Stimulated activated naive CD8-positive, alpha-beta T cell treated with anti-CD3 and anti-CD28 coated beads, Interleukin-15, Interleukin-2, amounts not matched to agents 100 ng/mL and 50 ng/mL, for 24 hours (primary cell): ENCODE results near the gene TUNAR.

Experiments used
- H3K27ac Mint-ChIP-seq: one replicate; pipeline ENCODE4 v1.8.0; 2021; ENCODE audit warnings: mild to moderate bottlenecking, mixed read lengths
- H3K27me3 Mint-ChIP-seq: one replicate; pipeline ENCODE4 v1.8.0; 2021; ENCODE audit warnings: mixed read lengths
- H3K36me3 Mint-ChIP-seq: one replicate; pipeline ENCODE4 v1.8.0; 2021; ENCODE audit warnings: low read depth, mixed read lengths
- H3K4me1 Mint-ChIP-seq: one replicate; pipeline ENCODE4 v1.8.0; 2021; ENCODE audit warnings: low read depth, mixed read lengths
- H3K4me3 Mint-ChIP-seq: one replicate; pipeline ENCODE4 v1.8.0; 2021; ENCODE audit warnings: mild to moderate bottlenecking, mixed read lengths
- H3K9me3 Mint-ChIP-seq: one replicate; pipeline ENCODE4 v1.8.0; 2021; ENCODE audit warnings: mixed read lengths

The TUNAR gene

GRCh38 chr14:95887351-95887750, 10.7 kb downstream of the TUNAR start:
- no peak overlapping the region for H3K4me3 Mint-ChIP-seq
- H3K27me3 Mint-ChIP-seq = peaks cover 13% of the 10 kb centered on the region
- no peaks in the 10 kb centered on the region for H3K36me3 Mint-ChIP-seq
- no peaks in the 10 kb centered on the region for H3K9me3 Mint-ChIP-seq
- no peak overlapping the region for H3K27ac Mint-ChIP-seq
- no peaks in the 10 kb centered on the region for H3K4me1 Mint-ChIP-seq

DNA sequence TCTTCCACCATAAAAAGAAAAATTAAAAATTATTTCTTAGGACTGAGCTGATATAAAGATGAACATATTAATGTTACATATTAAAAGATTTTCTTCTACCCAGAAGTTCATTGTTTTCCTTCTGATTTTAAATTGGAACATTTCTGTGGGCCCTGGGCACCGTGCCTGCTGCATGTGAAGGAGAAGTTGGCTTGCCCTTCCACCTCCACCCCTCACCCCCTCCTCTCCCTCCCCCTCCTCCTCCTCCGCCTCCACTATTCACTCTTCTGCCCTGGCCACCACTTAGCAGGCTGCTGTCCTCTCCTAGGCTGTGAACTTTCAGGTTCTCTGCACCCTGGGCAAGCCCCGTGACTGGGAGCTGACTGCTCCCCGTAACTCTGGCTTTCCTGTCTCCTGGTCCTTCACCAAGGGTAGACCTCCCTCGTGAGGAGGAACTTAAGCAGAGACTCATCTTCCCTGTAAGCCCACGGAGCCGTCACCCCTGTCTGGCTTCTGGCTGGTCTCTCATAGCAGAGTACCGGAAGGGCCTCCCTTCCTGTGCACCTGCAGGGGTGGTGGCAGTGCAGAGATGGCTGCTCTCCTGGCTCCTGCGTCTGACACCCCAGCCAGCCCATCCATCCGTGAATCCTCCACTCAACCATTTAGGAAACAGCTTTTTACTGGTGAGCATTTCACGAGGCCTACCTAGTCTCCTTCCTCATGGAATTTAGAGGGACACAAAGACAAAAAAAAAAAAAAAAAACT, 12.8 kb downstream of the TUNAR start:
- Mint-ChIP-seq H3K4me3 (no peak overlapping the region), H3K9me3 (no peaks in the 10 kb centered on the region), H3K4me1 (no peaks in the 10 kb centered on the region), H3K36me3 (no peaks in the 10 kb centered on the region), H3K27me3 (peaks cover 8% of the 10 kb centered on the region), H3K27ac (no peak overlapping the region)

GRCh38 chr14:95891742-95892141, 15.1 kb downstream of the TUNAR start:
- H3K4me1 Mint-ChIP-seq = no peaks in the 10 kb centered on the region
- H3K36me3 Mint-ChIP-seq = no peaks in the 10 kb centered on the region
- peaks cover 5% of the 10 kb centered on the region for H3K27me3 Mint-ChIP-seq
- H3K9me3 Mint-ChIP-seq = no peaks in the 10 kb centered on the region
- no peak overlapping the region for H3K27ac Mint-ChIP-seq
- no peak overlapping the region for H3K4me3 Mint-ChIP-seq

- Mint-ChIP-seq H3K4me3 (no peak overlapping the region), H3K4me1 (no peaks in the 10 kb centered on the region), H3K9me3 (no peaks in the 10 kb centered on the region), H3K27ac (no peak overlapping the region), H3K36me3 (no peaks in the 10 kb centered on the region), H3K27me3 (peaks cover 5% of the 10 kb centered on the region)
Measured at GRCh38 chr14:95892142-95892541, 15.5 kb downstream of the TUNAR start.

GRCh38 chr14:95895720-95896119, 19.1 kb downstream of the TUNAR start:
- Mint-ChIP-seq H3K27ac (no peak overlapping the region), H3K9me3 (no peaks in the 10 kb centered on the region), H3K4me3 (no peak overlapping the region), H3K27me3 (peaks cover 27% of the 10 kb centered on the region), H3K4me1 (no peaks in the 10 kb centered on the region), H3K36me3 (no peaks in the 10 kb centered on the region)

DNA sequence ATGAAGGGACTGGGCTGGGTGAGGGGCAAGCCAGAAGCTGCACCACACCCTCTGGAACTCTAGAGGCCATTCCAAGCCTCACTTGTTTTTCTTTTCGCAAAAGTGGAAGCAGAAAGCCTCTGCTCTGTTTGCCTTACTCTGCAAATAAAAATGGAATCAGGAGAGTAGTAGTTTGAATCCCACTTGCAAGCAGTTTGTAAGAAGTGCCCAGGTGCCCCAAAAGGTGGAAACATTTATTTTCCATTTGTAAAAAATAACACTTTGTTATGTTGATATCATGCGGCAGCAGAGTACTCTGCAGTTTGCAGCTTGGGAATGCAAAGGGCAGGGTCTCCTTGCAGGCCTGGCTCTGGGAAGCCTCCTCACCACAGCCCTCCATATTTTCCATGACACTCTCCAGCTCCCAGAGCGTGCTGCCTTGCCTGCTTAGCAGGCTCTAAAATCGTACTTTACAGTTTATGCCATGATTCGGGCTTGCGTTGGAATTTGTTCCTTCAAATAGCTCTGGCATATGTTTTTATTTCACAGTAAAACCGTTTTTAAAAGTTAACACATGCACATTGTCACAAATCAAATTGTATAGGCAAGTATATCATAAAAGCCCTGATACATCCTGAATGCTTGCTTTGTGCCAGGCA, 20.0 kb downstream of the TUNAR start:
- H3K9me3 Mint-ChIP-seq = no peaks in the 10 kb centered on the region
- H3K27me3 Mint-ChIP-seq = peaks cover 28% of the 10 kb centered on the region
- H3K4me1 Mint-ChIP-seq = no peaks in the 10 kb centered on the region
- no peaks in the 10 kb centered on the region for H3K36me3 Mint-ChIP-seq
- no peak overlapping the region for H3K4me3 Mint-ChIP-seq
- H3K27ac Mint-ChIP-seq = no peak overlapping the region

DNA sequence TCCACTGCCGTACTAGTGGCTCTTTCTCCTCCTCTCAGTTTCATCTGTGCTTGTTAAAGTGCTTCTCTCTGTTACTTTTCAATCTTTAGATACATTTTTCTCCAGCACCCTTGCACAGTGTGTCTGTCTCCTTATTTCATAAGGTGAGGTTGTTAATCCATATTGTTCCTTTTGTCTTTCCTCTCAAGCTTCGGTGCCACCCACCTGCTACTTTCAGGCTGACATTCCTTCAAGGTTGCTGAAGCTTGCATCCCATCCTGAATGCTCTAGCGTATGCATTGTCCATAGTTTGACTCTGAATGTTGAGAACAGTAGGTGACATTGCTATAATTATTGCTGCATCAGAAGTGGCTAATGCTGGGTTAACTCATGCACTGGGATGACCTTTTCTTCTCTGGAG, 20.6 kb downstream of the TUNAR start:
- Mint-ChIP-seq H3K36me3 (no peaks in the 10 kb centered on the region), H3K4me1 (no peaks in the 10 kb centered on the region), H3K9me3 (no peaks in the 10 kb centered on the region), H3K27ac (no peak overlapping the region), H3K4me3 (no peak overlapping the region), H3K27me3 (peaks cover 33% of the 10 kb centered on the region)

DNA sequence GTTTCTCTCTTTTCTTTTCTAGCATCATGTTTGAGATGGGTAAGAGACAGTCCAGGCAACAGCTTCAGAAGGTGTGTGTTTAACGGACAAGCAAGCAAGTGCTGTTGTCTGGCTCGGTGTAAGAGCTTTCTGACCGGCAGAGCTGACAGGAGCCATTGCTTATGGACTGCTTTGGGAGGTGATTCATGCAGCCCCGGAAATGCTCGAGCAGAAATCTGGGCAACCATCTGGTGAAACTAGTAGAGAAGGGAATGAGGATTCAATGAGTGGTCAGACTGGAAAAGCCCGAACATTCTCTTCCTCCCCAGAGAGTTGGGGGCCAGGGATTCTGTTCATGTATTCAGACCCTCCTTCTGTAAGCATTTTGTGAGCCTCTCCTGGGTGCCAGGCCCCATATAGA, 24.4 kb downstream of the TUNAR start:
- no peaks in the 10 kb centered on the region for H3K9me3 Mint-ChIP-seq
- H3K27me3 Mint-ChIP-seq = peaks cover 31% of the 10 kb centered on the region
- no peak overlapping the region for H3K27ac Mint-ChIP-seq
- no peaks in the 10 kb centered on the region for H3K4me1 Mint-ChIP-seq
- H3K36me3 Mint-ChIP-seq = no peaks in the 10 kb centered on the region
- no peak overlapping the region for H3K4me3 Mint-ChIP-seq

GRCh38 chr14:95902273-95902826, 25.7 kb downstream of the TUNAR start:
- H3K9me3 Mint-ChIP-seq = no peaks in the 10 kb centered on the region
- H3K4me1 Mint-ChIP-seq = no peaks in the 10 kb centered on the region
- H3K36me3 Mint-ChIP-seq = no peaks in the 10 kb centered on the region
- no peak overlapping the region for H3K27ac Mint-ChIP-seq
- peaks cover 35% of the 10 kb centered on the region for H3K27me3 Mint-ChIP-seq
- no peak overlapping the region for H3K4me3 Mint-ChIP-seq

DNA sequence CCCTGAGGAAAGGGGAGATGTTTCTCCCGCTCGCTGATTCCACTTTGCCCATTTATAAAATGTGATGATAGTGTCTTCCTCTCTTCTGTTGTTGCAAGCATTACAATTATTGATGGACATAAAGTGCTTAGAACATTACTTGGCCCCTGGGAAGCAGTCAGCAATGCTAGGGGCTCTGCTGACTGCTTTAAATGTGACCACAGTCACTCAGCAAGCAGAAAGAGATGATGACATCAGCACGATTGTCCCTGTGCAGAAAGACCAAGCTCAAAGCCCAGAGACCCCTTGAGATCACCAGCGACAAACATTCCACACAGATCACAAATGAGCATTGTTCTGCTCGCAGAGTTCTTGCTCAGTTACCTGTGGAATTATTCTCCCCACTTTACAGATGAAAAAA, 26.5 kb downstream of the TUNAR start:
- H3K27me3 Mint-ChIP-seq = peaks cover 29% of the 10 kb centered on the region
- H3K9me3 Mint-ChIP-seq = no peaks in the 10 kb centered on the region
- no peak overlapping the region for H3K4me3 Mint-ChIP-seq
- H3K36me3 Mint-ChIP-seq = no peaks in the 10 kb centered on the region
- no peak overlapping the region for H3K27ac Mint-ChIP-seq
- no peaks in the 10 kb centered on the region for H3K4me1 Mint-ChIP-seq

- peaks cover 24% of the 10 kb centered on the region for H3K27me3 Mint-ChIP-seq
- no peaks in the 10 kb centered on the region for H3K4me1 Mint-ChIP-seq
- no peak overlapping the region for H3K4me3 Mint-ChIP-seq
- H3K9me3 Mint-ChIP-seq = no peaks in the 10 kb centered on the region
- H3K36me3 Mint-ChIP-seq = no peaks in the 10 kb centered on the region
- no peak overlapping the region for H3K27ac Mint-ChIP-seq
Measured at GRCh38 chr14:95903616-95904107, 27.0 kb downstream of the TUNAR start.

DNA sequence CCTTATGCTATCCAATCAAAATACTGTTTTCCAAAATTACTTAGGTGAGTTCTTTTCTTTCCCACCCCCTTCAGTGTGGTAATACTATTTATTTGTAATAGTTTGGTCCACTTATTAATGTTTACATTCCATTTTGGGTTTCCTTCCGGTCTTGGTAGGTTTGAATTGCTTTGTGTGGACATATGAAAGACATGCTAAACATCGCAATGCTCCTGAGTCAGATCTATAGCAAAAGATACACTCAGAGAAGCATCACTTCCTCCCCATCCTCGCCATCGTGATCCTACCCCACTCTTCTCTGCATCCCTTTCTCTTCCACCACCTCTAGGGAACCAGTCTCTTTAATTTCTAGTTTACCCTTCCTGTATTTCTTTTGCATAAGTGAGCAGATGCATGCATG, 30.0 kb downstream of the TUNAR start:
- Mint-ChIP-seq H3K4me1 (no peaks in the 10 kb centered on the region), H3K9me3 (no peaks in the 10 kb centered on the region), H3K4me3 (no peak overlapping the region), H3K27ac (no peak overlapping the region), H3K36me3 (no peaks in the 10 kb centered on the region), H3K27me3 (peaks cover 18% of the 10 kb centered on the region)

DNA sequence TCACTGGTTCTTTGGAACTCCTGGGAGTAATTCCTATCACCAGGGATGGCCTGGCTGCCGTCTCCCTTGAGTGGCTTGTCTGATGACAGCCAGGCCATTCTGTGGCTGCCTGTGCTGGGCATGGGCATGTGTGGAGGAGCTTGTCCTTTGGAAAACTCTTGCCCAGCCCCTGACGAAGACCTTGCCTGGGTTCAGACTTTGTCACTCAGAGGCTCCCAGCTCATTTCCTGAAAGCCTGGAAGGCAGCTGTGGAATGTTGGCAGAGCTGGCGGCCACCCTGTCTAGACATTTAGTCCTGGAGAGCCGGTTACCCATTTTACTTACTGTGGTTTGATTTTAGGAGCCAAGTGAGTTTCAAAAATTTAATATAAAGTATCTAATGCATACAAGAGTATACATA, 34.0 kb downstream of the TUNAR start:
- Mint-ChIP-seq H3K4me3 (no peak overlapping the region), H3K9me3 (no peaks in the 10 kb centered on the region), H3K4me1 (no peaks in the 10 kb centered on the region), H3K27me3 (peaks cover 9% of the 10 kb centered on the region), H3K36me3 (no peaks in the 10 kb centered on the region), H3K27ac (no peak overlapping the region)

DNA sequence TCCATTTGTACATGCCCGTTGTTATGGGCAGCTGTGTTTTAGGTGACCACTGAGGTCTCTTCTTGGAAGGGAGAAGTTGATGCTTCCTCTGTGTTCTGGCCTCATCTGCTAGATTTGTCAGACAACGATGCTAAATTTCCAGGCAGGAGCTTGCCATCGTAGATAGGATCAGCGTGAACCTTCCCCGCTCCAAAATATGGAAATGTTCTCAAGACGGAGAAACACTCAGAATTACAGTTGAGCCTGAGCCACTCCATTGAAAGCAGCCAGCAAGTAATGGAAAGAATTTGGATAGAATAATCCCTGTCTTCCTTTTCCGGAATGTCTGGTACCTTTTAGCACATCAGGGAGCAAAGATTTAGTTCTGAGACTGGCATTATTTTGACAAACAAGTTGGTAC, 34.8 kb downstream of the TUNAR start:
- no peaks in the 10 kb centered on the region for H3K4me1 Mint-ChIP-seq
- H3K36me3 Mint-ChIP-seq = no peaks in the 10 kb centered on the region
- no peak overlapping the region for H3K27ac Mint-ChIP-seq
- H3K4me3 Mint-ChIP-seq = no peak overlapping the region
- H3K9me3 Mint-ChIP-seq = no peaks in the 10 kb centered on the region
- H3K27me3 Mint-ChIP-seq = peaks cover 12% of the 10 kb centered on the region

DNA sequence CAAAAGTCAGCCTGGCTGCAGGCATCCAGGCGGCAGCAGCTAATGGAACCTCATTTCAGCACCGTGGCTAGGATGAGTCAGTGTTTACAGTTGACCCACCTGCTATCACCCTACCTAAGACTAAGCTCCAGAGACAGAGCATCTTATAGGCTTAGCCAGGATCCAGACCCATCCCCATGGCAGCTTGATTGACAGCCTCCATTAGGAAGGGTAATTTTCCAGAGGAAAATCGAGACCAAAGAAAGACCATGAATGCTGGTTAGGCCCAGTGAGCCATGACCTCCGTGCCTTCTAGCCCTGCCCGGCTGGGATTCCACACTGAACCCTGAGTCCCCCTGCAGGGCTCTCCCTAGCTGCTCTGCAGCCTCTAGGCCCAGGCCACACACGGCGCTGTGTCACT, 38.7 kb downstream of the TUNAR start:
- no peak overlapping the region for H3K4me3 Mint-ChIP-seq
- H3K27ac Mint-ChIP-seq = no peak overlapping the region
- H3K27me3 Mint-ChIP-seq = peaks cover 3% of the 10 kb centered on the region

More for the DNA sequence above, 38.7 kb downstream of the TUNAR start:
- Mint-ChIP-seq H3K36me3 (no peaks in the 10 kb centered on the region), H3K9me3 (no peaks in the 10 kb centered on the region), H3K4me1 (no peaks in the 10 kb centered on the region)
